DND-41 (cell line): ENCODE results near the gene COX5A.

Source experiments
- ATAC-seq: fragments of 200-7000 bp; cut with Tn5 transposase; 3 replicates; pipeline ENCODE4 v1.9.1; 2021; ENCODE audit warnings: low read depth; ENCODE audit not compliant: insufficient read depth
- DNase-seq: peaks from one replicate; pipeline ENCODE4 v3.0.0-alpha.2; 2020
- H2AFZ ChIP-seq: 2 replicates; pipeline ENCODE4 v1.6.0; 2012; ENCODE audit warnings: low read depth, low read length
- H3K27ac ChIP-seq: 2 replicates; pipeline ENCODE4 v1.5.1; 2012; ENCODE audit warnings: low read length, inconsistent platforms
- H3K27me3 ChIP-seq: fragments of 200-600 bp; sonication (generic); 2 replicates; pipeline ENCODE4 v1.6.0; 2012; ENCODE audit warnings: low read length, mild to moderate bottlenecking, inconsistent platforms; ENCODE audit not compliant: insufficient read depth, poor library complexity
- H3K36me3 ChIP-seq: 2 replicates; pipeline ENCODE4 v1.5.1; 2012; ENCODE audit warnings: low read length, inconsistent platforms; ENCODE audit not compliant: insufficient read depth
- H3K4me1 ChIP-seq: 2 replicates; pipeline ENCODE4 v1.5.1; 2012; ENCODE audit warnings: mild to moderate bottlenecking, low read length; ENCODE audit not compliant: insufficient read depth
- H3K4me2 ChIP-seq: 2 replicates; pipeline ENCODE4 v1.6.0; 2012; ENCODE audit warnings: mild to moderate bottlenecking, moderate library complexity, low read length, inconsistent platforms; ENCODE audit not compliant: insufficient read depth
- H3K4me3 ChIP-seq, 2 experiments: fragments of 200-600 bp in 1 of 2; shearing (Covaris generic) in 1 of 2; 2 replicates each; pipeline ENCODE4 v1.5.1; 2012 to 2016; ENCODE audit warnings: inconsistent platforms in 2 of 2, low read length in 2 of 2, mild to moderate bottlenecking in 2 of 2, low read depth in 1 of 2, moderate library complexity in 1 of 2
- H3K79me2 ChIP-seq: 2 replicates; pipeline ENCODE4 v1.6.0; 2012; ENCODE audit warnings: low read length, inconsistent platforms; ENCODE audit not compliant: insufficient read depth
- H3K9ac ChIP-seq: 2 replicates; pipeline ENCODE4 v1.6.0; 2012; ENCODE audit warnings: low read depth, mild to moderate bottlenecking, inconsistent platforms, low read length, moderate library complexity
- H3K9me3 ChIP-seq: 2 replicates; pipeline ENCODE4 v1.5.1; 2012; ENCODE audit warnings: low read length, moderate library complexity, mild to moderate bottlenecking, inconsistent platforms; ENCODE audit not compliant: insufficient read depth, severe bottlenecking
- H4K20me1 ChIP-seq: 2 replicates; pipeline ENCODE4 v1.6.0; 2012; ENCODE audit warnings: low read length; ENCODE audit not compliant: insufficient read depth
- CTCF ChIP-seq: IDR thresholded peaks from 2 replicates; pipeline ENCODE4 v1.5.1; 2012; ENCODE audit warnings: borderline replicate concordance, low read length, moderate library complexity, mild to moderate bottlenecking; ENCODE audit not compliant: poor library complexity, severe bottlenecking; ENCODE audit errors: extremely low read depth
- EZH2 ChIP-seq: IDR thresholded peaks from 3 replicates; pipeline ENCODE4 v1.6.1; 2012; ENCODE audit warnings: borderline replicate concordance, low read depth, mild to moderate bottlenecking, moderate library complexity, low read length, inconsistent platforms; ENCODE audit not compliant: severe bottlenecking

COX5A gene

GRCh38 chr15:74870436-74871215 is 67.2 kb downstream of the COX5A start:
- H3K9ac ChIP-seq, result 0 out of 2 replicates have a peak overlapping the region, but pooled peaks have one; percentile 28
- peaks cover 27% of the 10 kb centered on the region for H4K20me1 ChIP-seq
- no peak for TF ChIP-seq EZH2
- no peak for TF ChIP-seq CTCF
- peaks cover 20% of the 10 kb centered on the region for H3K36me3 ChIP-seq
- DNase-seq (no peak), ATAC-seq (no peak)
- H2AFZ ChIP-seq, result no peak overlapping the region
- peak overlapping the region in 1 of 2 experiments; percentile 1; a peak in 1 of 4 replicates for H3K4me3 ChIP-seq
- H3K79me2 ChIP-seq, result peaks cover 70% of the 10 kb centered on the region
- no peaks in the 10 kb centered on the region for H3K27me3 ChIP-seq
- no peaks in the 10 kb centered on the region for H3K9me3 ChIP-seq
- peak overlapping the region; percentile 39 for H3K4me2 ChIP-seq
- H3K4me1 ChIP-seq, result peaks cover 41% of the 10 kb centered on the region
- no peak overlapping the region; the same call in 1 of the 2 replicates for H3K27ac ChIP-seq
